ENCODE measurements around the gene ERAS.
A peak's percentile ranks its signal among the peaks of the same experiment; 100 is the strongest.
"Not testable (repeated sequence)": the region's sequence is repeated elsewhere in the genome, so short reads cannot be mapped to it uniquely, and the experiment has no call there.

The ERAS gene

GRCh38 chrX:48835524-48836329 is 9.4 kb downstream of the ERAS start, which contains the start of gene PCSK1N:
TSS of gene PCSK1N (minus strand) at chrX:48835610. CDS start at chrX:48835532, 78 bp downstream.
- Mint-ChIP-seq H3K9me3 (no peaks in the 10 kb centered on the region), H3K4me1 (ENCODE audit: low read depth) (peaks cover 15% of the 10 kb centered on the region), H3K27ac (no peak within 1 kb of the TSS), H3K4me3 (peak within 1 kb of the TSS; percentile 86), H3K36me3 (ENCODE audit: low read depth) (no peaks in the 10 kb centered on the region), H3K27me3 (peaks cover 24% of the 10 kb centered on the region)

- Mint-ChIP-seq H3K36me3 (ENCODE audit: low read depth) (no peaks in the 10 kb centered on the region), H3K9me3 (no peaks in the 10 kb centered on the region), H3K27ac (no peak overlapping the region), H3K4me3 (no peak overlapping the region), H3K4me1 (ENCODE audit: low read depth) (peaks cover 3% of the 10 kb centered on the region), H3K27me3 (peaks cover 2% of the 10 kb centered on the region)
Measured at GRCh38 chrX:48839686-48840085, 13.4 kb downstream of the ERAS start.

GRCh38 chrX:48848847-48849246 is 22.5 kb downstream of the ERAS start:
- Mint-ChIP-seq H3K27ac (no peak overlapping the region), H3K27me3 (no peaks in the 10 kb centered on the region), H3K4me3 (no peak overlapping the region), H3K4me1 (ENCODE audit: low read depth) (peaks cover 5% of the 10 kb centered on the region), H3K9me3 (no peaks in the 10 kb centered on the region), H3K36me3 (ENCODE audit: low read depth) (no peaks in the 10 kb centered on the region)

GRCh38 chrX:48852857-48853256 is 26.5 kb downstream of the ERAS start:
- no peak overlapping the region for H3K27ac Mint-ChIP-seq
- H3K36me3 Mint-ChIP-seq (ENCODE audit: low read depth) = no peaks in the 10 kb centered on the region
- no peak overlapping the region for H3K4me3 Mint-ChIP-seq
- H3K27me3 Mint-ChIP-seq = peaks cover 3% of the 10 kb centered on the region
- H3K4me1 Mint-ChIP-seq (ENCODE audit: low read depth) = peaks cover 5% of the 10 kb centered on the region
- no peaks in the 10 kb centered on the region for H3K9me3 Mint-ChIP-seq

- H3K9me3 Mint-ChIP-seq; H3K36me3 Mint-ChIP-seq (ENCODE audit: low read depth); H3K4me3 Mint-ChIP-seq; H3K27ac Mint-ChIP-seq; H3K4me1 Mint-ChIP-seq (ENCODE audit: low read depth); H3K27me3 Mint-ChIP-seq: not testable (repeated sequence)
Measured at GRCh38 chrX:48853494-48853893, 27.2 kb downstream of the ERAS start.

- not testable (repeated sequence) for H3K4me3 Mint-ChIP-seq; H3K4me1 Mint-ChIP-seq (ENCODE audit: low read depth); H3K27ac Mint-ChIP-seq; H3K27me3 Mint-ChIP-seq; H3K9me3 Mint-ChIP-seq; H3K36me3 Mint-ChIP-seq (ENCODE audit: low read depth)
Measured at GRCh38 chrX:48854121-48854804, 27.9 kb downstream of the ERAS start.

- no peak overlapping the region for H3K4me3 Mint-ChIP-seq
- H3K36me3 Mint-ChIP-seq (ENCODE audit: low read depth) = no peaks in the 10 kb centered on the region
- H3K27me3 Mint-ChIP-seq = peaks cover 3% of the 10 kb centered on the region
- no peaks in the 10 kb centered on the region for H3K4me1 Mint-ChIP-seq (ENCODE audit: low read depth)
- no peaks in the 10 kb centered on the region for H3K9me3 Mint-ChIP-seq
- no peak overlapping the region for H3K27ac Mint-ChIP-seq
Measured at GRCh38 chrX:48854898-48855297, 28.6 kb downstream of the ERAS start.

- H3K27me3 Mint-ChIP-seq = no peaks in the 10 kb centered on the region
Measured at GRCh38 chrX:48864210-48864609, 37.9 kb downstream of the ERAS start.

GRCh38 chrX:48872017-48872416 is 45.7 kb downstream of the ERAS start:
- H3K4me1 Mint-ChIP-seq (ENCODE audit: low read depth); H3K27ac Mint-ChIP-seq; H3K9me3 Mint-ChIP-seq; H3K4me3 Mint-ChIP-seq; H3K36me3 Mint-ChIP-seq (ENCODE audit: low read depth); H3K27me3 Mint-ChIP-seq: not testable (repeated sequence)

More at GRCh38 chrX:48864210-48864609, 37.9 kb downstream of the ERAS start:
- Mint-ChIP-seq H3K27ac (no peak overlapping the region), H3K4me1 (ENCODE audit: low read depth) (no peaks in the 10 kb centered on the region), H3K4me3 (no peak overlapping the region), H3K36me3 (ENCODE audit: low read depth) (no peaks in the 10 kb centered on the region), H3K9me3 (no peaks in the 10 kb centered on the region)

- not testable (repeated sequence) for H3K4me1 Mint-ChIP-seq (ENCODE audit: low read depth); H3K4me3 Mint-ChIP-seq; H3K9me3 Mint-ChIP-seq; H3K36me3 Mint-ChIP-seq (ENCODE audit: low read depth); H3K27ac Mint-ChIP-seq; H3K27me3 Mint-ChIP-seq
Measured at GRCh38 chrX:48876944-48877343, 50.6 kb downstream of the ERAS start.
